D721Med (cell line): ENCODE data around the gene PIBF1.

Experiments used
- DNase-seq: peaks from one replicate; pipeline ENCODE4 v3.0.0; 2011; ENCODE audit warnings: low spot score; ENCODE audit not compliant: insufficient read length
- FAIRE-seq: peaks from 2 replicates; lab custom pipeline; 2011; peaks lifted over from hg19 to GRCh38; lab: Jason Lieb, UNC
- CTCF ChIP-seq: IDR thresholded peaks from 2 replicates; pipeline ENCODE4 v1.5.1; 2012; ENCODE audit warnings: mild to moderate bottlenecking, control low read depth; ENCODE audit not compliant: insufficient read depth; ENCODE audit errors: missing control alignments

Gene PIBF1

GRCh38 chr13:73054712-73055111, 272.8 kb downstream of the PIBF1 start:
- no peak for TF ChIP-seq CTCF
- no peak for DNase-seq
- FAIRE-seq = no peak

- no peak for TF ChIP-seq CTCF
- FAIRE-seq (peak; percentile 16), DNase-seq (no peak)
Observed at GRCh38 chr13:73055813-73056564, 274.1 kb downstream of the PIBF1 start.

- TF ChIP-seq CTCF = no peak
- DNase-seq (no peak), FAIRE-seq (no peak)
Observed at GRCh38 chr13:73056565-73056962, 274.6 kb downstream of the PIBF1 start.

- no peak for FAIRE-seq
- no peak for TF ChIP-seq CTCF
- DNase-seq = no peak
Observed at GRCh38 chr13:73057284-73058063, 275.5 kb downstream of the PIBF1 start.

GRCh38 chr13:73058064-73058313, 276.1 kb downstream of the PIBF1 start:
- DNase-seq (no peak), FAIRE-seq (no peak)
- no peak for TF ChIP-seq CTCF

GRCh38 chr13:73058432-73058735, 276.5 kb downstream of the PIBF1 start:
- TF ChIP-seq CTCF = no peak
- DNase-seq (no peak), FAIRE-seq (no peak)
